ENCODE results near the gene C2CD4C.
"Not testable (repeated sequence)": the region's sequence is repeated elsewhere in the genome, so short reads cannot be mapped to it uniquely, and the experiment has no call there.

Gene C2CD4C

GRCh38 chr19:362154-362553 lies 46.8 kb downstream of the C2CD4C start:
- no peak for DNase-seq

- DNase-seq: no peak
These were observed 49.4 kb downstream of the C2CD4C start for GRCh38 chr19:359653-359925.

- not testable (repeated sequence) for DNase-seq
These were observed 53.4 kb downstream of the C2CD4C start for GRCh38 chr19:355536-355935.

All from SW 1271 (cell line).